GM12878 (cell line): ENCODE measurements around the gene KIF1C. TPM values are rescaled to one million over a fixed set of nuclear protein-coding genes. Genes with fewer than 3 reads are reported as not detected.

ENCODE experiments used
- CHD2 ChIP-seq: IDR thresholded peaks from 2 replicates; pipeline ENCODE4 v1.6.1; 2011; ENCODE audit warnings: low read depth, low read length, improper control_type of control experiment, borderline replicate concordance
- CHD4 ChIP-seq: fragments of 200-600 bp; sonication (generic); IDR thresholded peaks from 2 replicates; pipeline ENCODE4 v1.6.1; 2016; ENCODE audit warnings: mild to moderate bottlenecking
- CREB1 ChIP-seq: IDR thresholded peaks from 2 replicates; pipeline ENCODE4 v1.6.1; 2012; ENCODE audit warnings: low read depth, mild to moderate bottlenecking, inconsistent platforms
- CTCF ChIP-seq, 3 experiments: IDR thresholded peaks in 2 of 3; conservative IDR thresholded peaks in 1 of 3; 2 replicates each; pipeline ENCODE4 v1.5.1; 2011; ENCODE audit warnings: low read depth in 3 of 3, low read length in 3 of 3, mild to moderate bottlenecking in 3 of 3, control low read depth in 2 of 3, moderate library complexity in 2 of 3, inconsistent platforms in 1 of 3, mixed read lengths in 1 of 3; ENCODE audit not compliant: control insufficient read depth in 2 of 3, insufficient read depth in 1 of 3; ENCODE audit errors: extremely low read depth in 1 of 3
- EGR1 ChIP-seq, 2 experiments: IDR thresholded peaks; 1 replicate in 1 of 2; 2 replicates in 1 of 2; pipeline ENCODE4 v1.6.1; 2011 to 2012; ENCODE audit warnings: low read depth in 2 of 2, low read length in 2 of 2, borderline replicate concordance in 1 of 2, mild to moderate bottlenecking in 1 of 2, moderate library complexity in 1 of 2
- EP300 ChIP-seq, 2 experiments: fragments of 150-350 bp in 1 of 2; IDR thresholded peaks; 2 replicates each; pipeline ENCODE4 v1.6.1; 2011 to 2012; ENCODE audit warnings: low read depth in 2 of 2, low read length in 2 of 2, borderline replicate concordance in 1 of 2, improper control_type of control experiment in 1 of 2, inconsistent platforms in 1 of 2; ENCODE audit not compliant: control insufficient read depth in 1 of 2
- HCFC1 ChIP-seq: fragments of 150-350 bp; IDR thresholded peaks from 2 replicates; pipeline ENCODE4 v1.6.1; 2014; ENCODE audit warnings: low read length
- IKZF1 ChIP-seq: fragments of 450-650 bp; conservative IDR thresholded peaks from 2 replicates; pipeline ENCODE4 v1.6.1; 2017; ENCODE audit warnings: antibody characterized with exemption, mild to moderate bottlenecking
- JUNB ChIP-seq: IDR thresholded peaks from 2 replicates; pipeline ENCODE4 v1.6.1; 2016; ENCODE audit warnings: antibody characterized with exemption, mild to moderate bottlenecking
- NR2C1 ChIP-seq: fragments of 450-650 bp; IDR thresholded peaks from 2 replicates; pipeline ENCODE4 v1.6.1; 2017; ENCODE audit warnings: antibody characterized with exemption, mild to moderate bottlenecking, moderate library complexity
- PAX5 ChIP-seq: IDR thresholded peaks from 2 replicates; pipeline ENCODE4 v1.6.1; 2011; ENCODE audit warnings: low read depth, low read length, borderline replicate concordance
- RAD21 ChIP-seq: IDR thresholded peaks from 2 replicates; pipeline ENCODE4 v1.6.1; 2011; ENCODE audit warnings: mild to moderate bottlenecking, low read depth, low read length, moderate library complexity; ENCODE audit not compliant: insufficient read depth
- SMAD5 ChIP-seq: IDR thresholded peaks from 2 replicates; pipeline ENCODE4 v1.6.1; 2016; ENCODE audit warnings: antibody characterized with exemption, low read depth
- TBL1XR1 ChIP-seq: IDR thresholded peaks from 2 replicates; pipeline ENCODE4 v1.6.1; 2012; ENCODE audit warnings: low read depth, low read length, improper control_type of control experiment
- TCF7 ChIP-seq: IDR thresholded peaks from 2 replicates; pipeline ENCODE4 v1.6.1; 2014; ENCODE audit warnings: antibody characterized with exemption, borderline replicate concordance
- ZNF24 ChIP-seq: fragments of 450-650 bp; IDR thresholded peaks from 2 replicates; pipeline ENCODE4 v1.6.1; 2017; ENCODE audit warnings: antibody characterized with exemption, mild to moderate bottlenecking
- ZSCAN29 ChIP-seq: fragments of 450-650 bp; IDR thresholded peaks from 2 replicates; pipeline ENCODE4 v1.6.1; 2017; ENCODE audit warnings: mild to moderate bottlenecking, moderate library complexity
- polyA plus RNA-seq, 11 experiments: library from polyadenylated mRNA; depleted of rRNA in 4 of 11; unstranded in 6 of 11; stranded (reverse) in 5 of 11; fragments of >200 nt; fragmentation: Nextera tagmentation in 4 of 11; fragmentation: Illumina TruSeq in 1 of 11; extraction: Ambion mirVana in 4 of 11; extraction: Trizol in 1 of 11; gene quantifications; 1 replicate in 1 of 11; 2 replicates in 10 of 11; pipeline versions ENCODE4 v1.2.1 to v1.2.3, GENCODE V29; 2011 to 2016; ENCODE audit warnings: inconsistent platforms in 2 of 11, missing spikeins in 2 of 11, low read depth in 1 of 11
- total RNA-seq, 4 experiments: library from RNA; depleted of rRNA in 3 of 4; stranded (reverse); fragments of >200 nt in 3 of 4; fragmentation: Illumina TruSeq in 1 of 4; extraction: Trizol in 1 of 4; gene quantifications; 2 replicates each; pipeline versions ENCODE4 v1.2.1 to v1.2.3, GENCODE V29; 2013 to 2021
- TF ChIP-seq, protein P1 (sequence below): fragments of 450-650 bp; formaldehyde crosslinking; IDR thresholded peaks from 2 replicates; pipeline ENCODE4 v1.5.0; 2022; ENCODE audit warnings: mild to moderate bottlenecking, missing genetic modification characterization
- TF ChIP-seq, protein P2 (sequence below): IDR thresholded peaks from 2 replicates; pipeline ENCODE4 v1.6.1; 2011; ENCODE audit warnings: mild to moderate bottlenecking, low read depth, low read length, moderate library complexity; ENCODE audit not compliant: insufficient replicate concordance
- TF ChIP-seq, protein P3 (sequence below): fragments of 450-650 bp; IDR thresholded peaks from 2 replicates; pipeline ENCODE4 v1.6.1; 2017; ENCODE audit warnings: mild to moderate bottlenecking, moderate library complexity

Gene KIF1C
- total and polyA plus RNA-seq, 10 of the 15 experiments (the other 5 are each of a cell fraction or from before 2014, with no cell fraction given), result 1.4 to 65.9 (median 21.1) TPM

- TF ChIP-seq ZSCAN29, result no peak
- TF ChIP-seq CTCF (IDR thresholded peaks at IDR 0.05 in 2 of 3, conservative IDR thresholded peaks at IDR 0.05 in 1 of 3; ENCODE audit: control insufficient read depth in 2 of 3, extremely low read depth in 1 of 3, insufficient read depth in 1 of 3, low read depth in 3 of 3, low read length in 3 of 3), result peak; percentile 67 to 81 (median 69)
- TF ChIP-seq CHD4, result no peak
- no peak for TF ChIP-seq CREB1
- TF ChIP-seq ZNF24, result peak; percentile 81
- TF ChIP-seq NR2C1, result no peak
- no peak for TF ChIP-seq EP300 (IDR thresholded peaks at IDR 0.05; ENCODE audit: borderline replicate concordance in 1 of 2, control insufficient read depth in 1 of 2, low read depth in 2 of 2, low read length in 2 of 2)
- peak; percentile 56 for TF ChIP-seq IKZF1
- TF ChIP-seq TBL1XR1, result no peak
- TF ChIP-seq RAD21, result peak; percentile 70
- TF ChIP-seq, protein P1, sequence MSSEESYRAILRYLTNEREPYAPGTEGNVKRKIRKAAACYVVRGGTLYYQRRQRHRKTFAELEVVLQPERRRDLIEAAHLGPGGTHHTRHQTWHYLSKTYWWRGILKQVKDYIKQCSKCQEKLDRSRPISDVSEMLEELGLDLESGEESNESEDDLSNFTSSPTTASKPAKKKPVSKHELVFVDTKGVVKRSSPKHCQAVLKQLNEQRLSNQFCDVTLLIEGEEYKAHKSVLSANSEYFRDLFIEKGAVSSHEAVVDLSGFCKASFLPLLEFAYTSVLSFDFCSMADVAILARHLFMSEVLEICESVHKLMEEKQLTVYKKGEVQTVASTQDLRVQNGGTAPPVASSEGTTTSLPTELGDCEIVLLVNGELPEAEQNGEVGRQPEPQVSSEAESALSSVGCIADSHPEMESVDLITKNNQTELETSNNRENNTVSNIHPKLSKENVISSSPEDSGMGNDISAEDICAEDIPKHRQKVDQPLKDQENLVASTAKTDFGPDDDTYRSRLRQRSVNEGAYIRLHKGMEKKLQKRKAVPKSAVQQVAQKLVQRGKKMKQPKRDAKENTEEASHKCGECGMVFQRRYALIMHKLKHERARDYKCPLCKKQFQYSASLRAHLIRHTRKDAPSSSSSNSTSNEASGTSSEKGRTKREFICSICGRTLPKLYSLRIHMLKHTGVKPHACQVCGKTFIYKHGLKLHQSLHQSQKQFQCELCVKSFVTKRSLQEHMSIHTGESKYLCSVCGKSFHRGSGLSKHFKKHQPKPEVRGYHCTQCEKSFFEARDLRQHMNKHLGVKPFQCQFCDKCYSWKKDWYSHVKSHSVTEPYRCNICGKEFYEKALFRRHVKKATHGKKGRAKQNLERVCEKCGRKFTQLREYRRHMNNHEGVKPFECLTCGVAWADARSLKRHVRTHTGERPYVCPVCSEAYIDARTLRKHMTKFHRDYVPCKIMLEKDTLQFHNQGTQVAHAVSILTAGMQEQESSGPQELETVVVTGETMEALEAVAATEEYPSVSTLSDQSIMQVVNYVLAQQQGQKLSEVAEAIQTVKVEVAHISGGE (CRISPR knock-in tag), result no peak
- TF ChIP-seq TCF7, result no peak
- TF ChIP-seq, protein P2, sequence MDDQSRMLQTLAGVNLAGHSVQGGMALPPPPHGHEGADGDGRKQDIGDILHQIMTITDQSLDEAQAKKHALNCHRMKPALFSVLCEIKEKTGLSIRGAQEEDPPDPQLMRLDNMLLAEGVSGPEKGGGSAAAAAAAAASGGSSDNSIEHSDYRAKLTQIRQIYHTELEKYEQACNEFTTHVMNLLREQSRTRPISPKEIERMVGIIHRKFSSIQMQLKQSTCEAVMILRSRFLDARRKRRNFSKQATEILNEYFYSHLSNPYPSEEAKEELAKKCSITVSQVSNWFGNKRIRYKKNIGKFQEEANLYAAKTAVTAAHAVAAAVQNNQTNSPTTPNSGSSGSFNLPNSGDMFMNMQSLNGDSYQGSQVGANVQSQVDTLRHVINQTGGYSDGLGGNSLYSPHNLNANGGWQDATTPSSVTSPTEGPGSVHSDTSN, result no peak
- TF ChIP-seq, protein P3, sequence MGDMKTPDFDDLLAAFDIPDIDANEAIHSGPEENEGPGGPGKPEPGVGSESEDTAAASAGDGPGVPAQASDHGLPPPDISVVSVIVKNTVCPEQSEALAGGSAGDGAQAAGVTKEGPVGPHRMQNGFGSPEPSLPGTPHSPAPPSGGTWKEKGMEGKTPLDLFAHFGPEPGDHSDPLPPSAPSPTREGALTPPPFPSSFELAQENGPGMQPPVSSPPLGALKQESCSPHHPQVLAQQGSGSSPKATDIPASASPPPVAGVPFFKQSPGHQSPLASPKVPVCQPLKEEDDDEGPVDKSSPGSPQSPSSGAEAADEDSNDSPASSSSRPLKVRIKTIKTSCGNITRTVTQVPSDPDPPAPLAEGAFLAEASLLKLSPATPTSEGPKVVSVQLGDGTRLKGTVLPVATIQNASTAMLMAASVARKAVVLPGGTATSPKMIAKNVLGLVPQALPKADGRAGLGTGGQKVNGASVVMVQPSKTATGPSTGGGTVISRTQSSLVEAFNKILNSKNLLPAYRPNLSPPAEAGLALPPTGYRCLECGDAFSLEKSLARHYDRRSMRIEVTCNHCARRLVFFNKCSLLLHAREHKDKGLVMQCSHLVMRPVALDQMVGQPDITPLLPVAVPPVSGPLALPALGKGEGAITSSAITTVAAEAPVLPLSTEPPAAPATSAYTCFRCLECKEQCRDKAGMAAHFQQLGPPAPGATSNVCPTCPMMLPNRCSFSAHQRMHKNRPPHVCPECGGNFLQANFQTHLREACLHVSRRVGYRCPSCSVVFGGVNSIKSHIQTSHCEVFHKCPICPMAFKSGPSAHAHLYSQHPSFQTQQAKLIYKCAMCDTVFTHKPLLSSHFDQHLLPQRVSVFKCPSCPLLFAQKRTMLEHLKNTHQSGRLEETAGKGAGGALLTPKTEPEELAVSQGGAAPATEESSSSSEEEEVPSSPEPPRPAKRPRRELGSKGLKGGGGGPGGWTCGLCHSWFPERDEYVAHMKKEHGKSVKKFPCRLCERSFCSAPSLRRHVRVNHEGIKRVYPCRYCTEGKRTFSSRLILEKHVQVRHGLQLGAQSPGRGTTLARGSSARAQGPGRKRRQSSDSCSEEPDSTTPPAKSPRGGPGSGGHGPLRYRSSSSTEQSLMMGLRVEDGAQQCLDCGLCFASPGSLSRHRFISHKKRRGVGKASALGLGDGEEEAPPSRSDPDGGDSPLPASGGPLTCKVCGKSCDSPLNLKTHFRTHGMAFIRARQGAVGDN, result peak; percentile 58; the same call in 1 of the 2 replicates
- peak in 1 of 2 experiments; percentile 80; a peak in 2 of 3 replicates for TF ChIP-seq EGR1 (IDR thresholded peaks at IDR 0.05; ENCODE audit: borderline replicate concordance in 1 of 2, low read depth in 2 of 2, low read length in 2 of 2)
- no peak for TF ChIP-seq HCFC1
- TF ChIP-seq SMAD5, result no peak
- TF ChIP-seq PAX5, result no peak
- no peak for TF ChIP-seq JUNB
- TF ChIP-seq CHD2, result 0 out of 2 replicates have a peak, but pooled peaks have one; percentile 23
Observed at GRCh38 chr17:5031365-5032082, 33.8 kb downstream of the KIF1C start (continued).
